ENCODE data around the gene ZNF277.
"Not testable (repeated sequence)": the region's sequence is repeated elsewhere in the genome, so short reads cannot be mapped to it uniquely, and the experiment has no call there.

The ZNF277 gene

DNA sequence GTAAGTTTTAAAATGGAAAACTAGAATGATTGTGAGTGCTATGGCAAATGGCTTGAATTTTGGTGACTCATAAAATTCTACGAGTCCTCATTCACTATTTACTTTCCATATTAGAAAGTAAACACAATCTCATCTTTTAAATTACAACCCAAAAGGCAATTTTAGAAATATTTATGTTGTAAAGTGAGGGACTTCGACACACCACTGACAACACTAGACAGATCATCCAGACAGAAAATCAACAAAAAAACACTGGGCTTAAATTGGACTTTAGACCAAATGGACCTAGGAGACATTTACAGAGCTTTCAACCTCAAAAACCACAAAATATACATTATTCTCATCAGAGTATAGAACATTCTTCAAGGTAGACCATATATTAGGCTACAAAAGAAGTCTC, 30.1 kb downstream of the ZNF277 start:
- H3K9me3 ChIP-seq (ENCODE audit: control insufficient read depth, low read length) = no peaks in the 10 kb centered on the region
- H3K4me3 ChIP-seq (ENCODE audit: low read length) = no peak overlapping the region
- DNase-seq (ENCODE audit: low read depth) = no peak
- no peaks in the 10 kb centered on the region for H3K36me3 ChIP-seq (ENCODE audit: control insufficient read depth, insufficient read depth, low read length, severe bottlenecking)
- peaks cover 17% of the 10 kb centered on the region for H3K4me1 ChIP-seq (ENCODE audit: control insufficient read depth, insufficient read depth, low read length)
- no peaks in the 10 kb centered on the region for H3K27me3 ChIP-seq (replicated peaks; ENCODE audit: control insufficient read depth, insufficient read depth, low read length)
- H3K9ac ChIP-seq (ENCODE audit: low read length) = no peak overlapping the region

DNA sequence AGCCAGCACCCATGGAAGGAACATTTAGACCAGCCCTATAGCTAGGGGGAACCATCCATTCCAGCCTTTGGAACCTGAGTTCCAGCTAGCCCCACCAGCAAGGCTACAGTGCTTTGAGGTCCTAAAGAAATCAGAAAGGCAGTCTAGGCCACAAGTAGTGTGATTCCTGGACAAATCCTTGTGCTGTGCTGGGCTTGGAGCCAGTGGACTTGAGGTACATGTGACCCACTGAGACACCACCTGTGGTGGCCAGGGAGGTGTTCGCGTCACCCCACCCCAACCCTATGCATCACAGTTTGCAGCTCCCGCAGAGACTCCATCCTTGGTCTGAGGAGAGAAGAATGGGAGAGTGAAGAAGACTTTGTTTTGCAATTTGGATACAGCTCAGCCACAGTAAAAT, 31.8 kb downstream of the ZNF277 start:
- DNase-seq (ENCODE audit: low read depth) = no peak
- no peak overlapping the region for H3K4me3 ChIP-seq (ENCODE audit: low read length)
- peaks cover 11% of the 10 kb centered on the region for H3K4me1 ChIP-seq (ENCODE audit: control insufficient read depth, insufficient read depth, low read length)
- H3K36me3 ChIP-seq (ENCODE audit: control insufficient read depth, insufficient read depth, low read length, severe bottlenecking) = no peaks in the 10 kb centered on the region
- H3K9ac ChIP-seq (ENCODE audit: low read length) = no peak overlapping the region
- no peaks in the 10 kb centered on the region for H3K9me3 ChIP-seq (ENCODE audit: control insufficient read depth, low read length)
- H3K27me3 ChIP-seq (replicated peaks; ENCODE audit: control insufficient read depth, insufficient read depth, low read length) = no peaks in the 10 kb centered on the region

DNA sequence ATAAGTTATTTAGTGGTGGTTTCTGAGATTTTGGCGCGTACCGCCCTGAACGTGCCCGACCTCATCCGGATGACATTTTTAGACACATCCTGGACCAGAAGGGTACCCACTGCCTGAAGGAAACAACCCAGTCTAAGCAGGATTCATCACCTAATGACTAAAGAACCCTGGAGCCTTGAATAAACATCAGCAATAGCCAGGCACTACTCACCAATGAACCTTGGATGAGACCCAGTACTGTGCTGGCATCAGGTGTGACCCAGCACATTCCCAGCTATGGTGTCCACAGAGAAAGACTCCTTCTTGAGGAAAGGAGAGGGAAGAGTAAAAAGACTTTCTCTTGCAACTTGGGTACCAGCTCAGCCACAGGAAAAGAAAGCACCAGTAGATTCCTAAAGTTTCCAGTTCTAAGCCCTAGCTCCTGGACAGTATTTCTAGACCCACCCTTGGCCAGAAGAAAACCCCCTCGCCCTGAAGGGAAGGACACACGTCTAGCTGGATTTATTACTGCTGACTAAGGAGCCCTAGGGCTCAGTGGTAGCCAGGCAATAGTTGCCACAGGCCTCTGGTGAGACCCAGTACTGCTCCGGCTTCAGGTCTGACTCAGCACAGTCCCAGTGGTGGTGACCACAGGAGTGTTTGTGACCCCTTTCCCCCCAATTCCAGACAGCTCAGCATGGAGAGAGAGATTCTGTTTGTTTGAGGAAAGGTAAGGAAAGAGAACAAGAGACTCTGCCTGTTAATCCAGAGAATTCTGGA, 32.5 kb downstream of the ZNF277 start:
- no peak for DNase-seq (ENCODE audit: low read depth)
- no peaks in the 10 kb centered on the region for H3K9me3 ChIP-seq (ENCODE audit: control insufficient read depth, low read length)

DNA sequence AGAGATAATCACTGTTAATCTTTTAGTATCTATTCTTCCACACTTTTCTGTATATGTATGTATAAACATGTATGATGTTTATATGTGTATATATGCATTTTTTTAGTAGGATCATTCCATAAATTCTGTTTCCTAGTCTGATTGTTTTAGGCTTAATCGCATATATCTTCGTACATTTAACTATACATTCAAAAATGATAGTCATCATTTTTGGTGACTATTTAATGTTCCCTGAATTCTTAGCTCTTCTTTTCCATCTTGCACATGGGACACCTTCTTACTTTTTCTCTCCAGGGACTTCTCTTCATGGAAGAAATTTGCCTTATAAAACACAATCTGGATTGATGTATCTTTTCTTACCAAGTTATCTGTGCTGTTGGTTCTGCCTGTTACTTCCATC, 42.1 kb downstream of the ZNF277 start:
- DNase-seq (ENCODE audit: low read depth) = no peak
- no peaks in the 10 kb centered on the region for H3K9me3 ChIP-seq (ENCODE audit: control insufficient read depth, low read length)
- no peaks in the 10 kb centered on the region for H3K27me3 ChIP-seq (replicated peaks; ENCODE audit: control insufficient read depth, insufficient read depth, low read length)
- no peaks in the 10 kb centered on the region for H3K4me1 ChIP-seq (ENCODE audit: control insufficient read depth, insufficient read depth, low read length)
- H3K9ac ChIP-seq (ENCODE audit: low read length) = no peak overlapping the region
- H3K4me3 ChIP-seq (ENCODE audit: low read length) = no peak overlapping the region
- no peaks in the 10 kb centered on the region for H3K36me3 ChIP-seq (ENCODE audit: control insufficient read depth, insufficient read depth, low read length, severe bottlenecking)

More for the DNA sequence above, 32.5 kb downstream of the ZNF277 start:
- H3K4me1 ChIP-seq (ENCODE audit: control insufficient read depth, insufficient read depth, low read length) = peaks cover 5% of the 10 kb centered on the region
- no peak overlapping the region for H3K9ac ChIP-seq (ENCODE audit: low read length)
- no peak overlapping the region for H3K4me3 ChIP-seq (ENCODE audit: low read length)
- no peaks in the 10 kb centered on the region for H3K27me3 ChIP-seq (replicated peaks; ENCODE audit: control insufficient read depth, insufficient read depth, low read length)
- H3K36me3 ChIP-seq (ENCODE audit: control insufficient read depth, insufficient read depth, low read length, severe bottlenecking) = no peaks in the 10 kb centered on the region

DNA sequence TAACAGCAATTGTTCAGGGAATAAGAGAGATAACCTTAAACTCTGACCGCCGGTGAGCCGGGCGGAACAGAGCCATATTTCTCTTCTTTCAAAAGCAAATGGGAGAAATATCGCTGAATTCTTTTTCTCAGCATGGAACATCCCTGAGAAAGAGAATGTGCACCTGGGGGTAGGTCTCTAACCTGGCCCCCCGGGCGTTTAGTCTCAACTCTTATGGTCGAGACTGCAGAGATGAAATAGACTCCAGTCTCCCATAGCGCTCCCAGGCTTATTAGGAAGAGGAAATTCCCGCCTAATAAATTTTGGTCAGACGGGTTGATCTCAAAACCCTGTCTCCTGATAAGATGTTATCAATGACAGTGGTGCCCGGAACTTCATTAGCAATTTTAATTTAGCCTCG, 43.5 kb downstream of the ZNF277 start:
- H3K36me3 ChIP-seq (ENCODE audit: control insufficient read depth, insufficient read depth, low read length, severe bottlenecking); H3K4me1 ChIP-seq (ENCODE audit: control insufficient read depth, insufficient read depth, low read length); H3K4me3 ChIP-seq (ENCODE audit: low read length); DNase-seq (ENCODE audit: low read depth); H3K9me3 ChIP-seq (ENCODE audit: control insufficient read depth, low read length); H3K9ac ChIP-seq (ENCODE audit: low read length); H3K27me3 ChIP-seq (replicated peaks; ENCODE audit: control insufficient read depth, insufficient read depth, low read length): not testable (repeated sequence)

DNA sequence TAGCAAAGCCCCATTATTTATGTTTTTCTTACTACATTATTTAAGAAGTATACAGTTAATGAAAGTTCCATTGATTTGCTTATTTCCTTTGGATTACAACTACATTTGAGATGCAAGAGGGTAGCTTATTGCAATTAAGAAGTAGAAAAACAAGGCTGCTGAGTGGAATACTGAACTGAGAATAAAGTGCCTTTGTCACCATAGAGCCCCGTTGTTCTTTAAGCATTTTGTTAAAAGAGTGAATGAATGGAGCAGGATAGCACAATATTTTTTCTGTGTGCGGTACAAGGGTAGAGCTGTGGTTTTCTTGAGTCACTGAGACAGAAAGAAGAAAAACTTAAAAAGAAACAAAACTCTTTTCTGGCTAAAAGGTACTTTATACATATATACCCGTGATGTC, 45.6 kb downstream of the ZNF277 start:
- Histone ChIP-seq H3K9ac (ENCODE audit: low read length) (no peak overlapping the region), H3K4me3 (ENCODE audit: low read length) (no peak overlapping the region), H3K27me3 (replicated peaks; ENCODE audit: control insufficient read depth, insufficient read depth, low read length) (no peaks in the 10 kb centered on the region), H3K9me3 (ENCODE audit: control insufficient read depth, low read length) (no peaks in the 10 kb centered on the region), H3K36me3 (ENCODE audit: control insufficient read depth, insufficient read depth, low read length, severe bottlenecking) (no peaks in the 10 kb centered on the region), H3K4me1 (ENCODE audit: control insufficient read depth, insufficient read depth, low read length) (no peaks in the 10 kb centered on the region)
- DNase-seq (ENCODE audit: low read depth) = no peak

DNA sequence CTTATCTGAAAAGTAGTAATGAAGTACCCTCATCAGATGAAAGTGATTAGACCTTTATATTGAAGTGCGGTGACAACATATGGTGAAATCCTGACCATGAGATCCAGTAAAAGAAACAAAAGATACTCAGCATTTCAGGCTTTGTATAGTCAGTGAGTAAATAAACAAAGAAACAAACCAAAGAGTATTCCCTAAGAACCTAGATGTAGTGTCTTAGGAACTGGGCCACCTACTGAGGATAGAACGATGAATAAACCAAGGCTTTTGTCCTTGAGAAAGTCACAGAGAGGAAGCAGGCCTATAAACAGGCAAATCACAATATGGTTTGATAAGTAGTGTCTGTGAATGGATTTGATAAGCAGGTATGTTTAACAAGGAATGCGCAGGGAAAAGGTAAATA, 46.2 kb downstream of the ZNF277 start:
- Histone ChIP-seq H3K4me1 (ENCODE audit: control insufficient read depth, insufficient read depth, low read length) (no peaks in the 10 kb centered on the region), H3K36me3 (ENCODE audit: control insufficient read depth, insufficient read depth, low read length, severe bottlenecking) (no peaks in the 10 kb centered on the region), H3K9me3 (ENCODE audit: control insufficient read depth, low read length) (no peaks in the 10 kb centered on the region), H3K4me3 (ENCODE audit: low read length) (no peak overlapping the region), H3K27me3 (replicated peaks; ENCODE audit: control insufficient read depth, insufficient read depth, low read length) (no peaks in the 10 kb centered on the region), H3K9ac (ENCODE audit: low read length) (no peak overlapping the region)
- DNase-seq (ENCODE audit: low read depth) = no peak

DNA sequence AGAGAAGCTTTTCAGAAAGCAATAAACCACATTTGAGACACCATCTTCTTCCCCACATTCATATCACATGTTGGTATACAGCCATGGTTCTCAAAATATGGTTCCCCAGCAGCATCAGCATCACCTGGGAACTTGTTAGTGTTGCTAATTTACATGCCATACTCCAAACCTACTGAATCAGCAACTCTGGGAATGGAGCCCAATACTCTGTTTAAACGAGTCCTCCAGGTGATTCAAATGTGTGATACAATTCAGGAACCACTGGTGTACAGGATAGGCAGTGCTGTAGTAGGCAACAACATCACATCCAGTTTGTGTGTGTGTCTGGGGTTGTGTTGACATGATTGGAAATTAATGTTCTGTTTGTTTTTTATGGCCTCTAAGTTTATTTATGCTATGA, 47.7 kb downstream of the ZNF277 start:
- Histone ChIP-seq H3K4me3 (ENCODE audit: low read length) (no peak overlapping the region), H3K4me1 (ENCODE audit: control insufficient read depth, insufficient read depth, low read length) (no peaks in the 10 kb centered on the region), H3K9me3 (ENCODE audit: control insufficient read depth, low read length) (no peaks in the 10 kb centered on the region), H3K27me3 (replicated peaks; ENCODE audit: control insufficient read depth, insufficient read depth, low read length) (no peaks in the 10 kb centered on the region), H3K9ac (ENCODE audit: low read length) (no peak overlapping the region), H3K36me3 (ENCODE audit: control insufficient read depth, insufficient read depth, low read length, severe bottlenecking) (no peaks in the 10 kb centered on the region)
- DNase-seq (ENCODE audit: low read depth) = no peak

DNA sequence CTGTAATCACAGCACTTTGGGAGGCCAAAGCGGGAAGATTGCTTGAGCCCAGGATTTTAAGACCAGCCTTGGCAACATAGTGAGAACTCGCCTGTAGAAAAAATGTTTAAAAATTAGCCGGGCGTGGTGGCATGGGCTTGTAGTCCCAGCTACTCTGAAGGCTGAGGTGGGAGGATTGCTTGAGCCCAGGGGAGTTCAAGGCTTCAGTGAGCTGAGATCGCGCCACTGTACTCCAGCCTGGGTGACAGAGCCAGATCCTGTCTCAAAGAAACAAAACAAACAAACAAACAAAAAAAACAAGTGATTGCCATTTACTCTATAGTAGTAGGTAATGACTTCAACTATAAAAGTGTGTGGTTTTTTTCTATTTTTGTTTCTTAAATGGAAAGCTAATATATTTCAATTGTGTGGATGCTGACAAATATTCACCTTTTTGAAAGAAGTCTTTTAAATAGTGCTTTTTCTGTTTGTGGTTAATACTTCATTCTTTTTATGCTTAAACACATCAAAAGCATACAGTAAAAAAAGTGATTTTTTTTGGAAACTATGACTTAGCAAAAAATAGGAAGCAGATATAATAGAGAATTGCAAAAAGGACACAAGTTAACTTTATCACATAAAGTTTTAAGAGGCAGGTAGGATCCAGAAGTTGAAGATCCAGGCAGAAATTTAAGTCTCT, 48.4 kb downstream of the ZNF277 start:
- no peaks in the 10 kb centered on the region for H3K27me3 ChIP-seq (replicated peaks; ENCODE audit: control insufficient read depth, insufficient read depth, low read length)
- H3K9me3 ChIP-seq (ENCODE audit: control insufficient read depth, low read length) = no peaks in the 10 kb centered on the region
- H3K9ac ChIP-seq (ENCODE audit: low read length) = no peak overlapping the region
- H3K4me3 ChIP-seq (ENCODE audit: low read length) = no peak overlapping the region
- no peak for DNase-seq (ENCODE audit: low read depth)
- no peaks in the 10 kb centered on the region for H3K4me1 ChIP-seq (ENCODE audit: control insufficient read depth, insufficient read depth, low read length)
- H3K36me3 ChIP-seq (ENCODE audit: control insufficient read depth, insufficient read depth, low read length, severe bottlenecking) = no peaks in the 10 kb centered on the region

DNA sequence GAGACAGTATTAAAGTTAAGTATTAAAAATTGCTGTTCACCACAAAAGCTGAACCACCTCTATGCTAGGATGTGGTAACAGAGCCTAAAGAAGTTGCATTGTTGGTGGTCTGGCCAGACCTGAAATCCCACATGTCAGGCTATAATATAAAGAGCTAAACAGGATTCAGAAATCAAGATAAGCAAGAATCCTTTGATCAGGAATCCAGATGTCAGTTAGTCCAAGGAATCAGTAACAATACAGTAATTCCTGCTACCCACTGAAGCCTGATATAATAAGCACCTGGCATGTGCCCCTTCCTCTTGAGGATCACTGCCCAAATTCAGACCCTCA, 48.9 kb downstream of the ZNF277 start:
- no peaks in the 10 kb centered on the region for H3K9me3 ChIP-seq (ENCODE audit: control insufficient read depth, low read length)
- H3K4me3 ChIP-seq (ENCODE audit: low read length) = no peak overlapping the region
- DNase-seq (ENCODE audit: low read depth) = no peak
- H3K4me1 ChIP-seq (ENCODE audit: control insufficient read depth, insufficient read depth, low read length) = no peaks in the 10 kb centered on the region
- H3K36me3 ChIP-seq (ENCODE audit: control insufficient read depth, insufficient read depth, low read length, severe bottlenecking) = no peaks in the 10 kb centered on the region
- H3K9ac ChIP-seq (ENCODE audit: low read length) = no peak overlapping the region
- H3K27me3 ChIP-seq (replicated peaks; ENCODE audit: control insufficient read depth, insufficient read depth, low read length) = no peaks in the 10 kb centered on the region

DNA sequence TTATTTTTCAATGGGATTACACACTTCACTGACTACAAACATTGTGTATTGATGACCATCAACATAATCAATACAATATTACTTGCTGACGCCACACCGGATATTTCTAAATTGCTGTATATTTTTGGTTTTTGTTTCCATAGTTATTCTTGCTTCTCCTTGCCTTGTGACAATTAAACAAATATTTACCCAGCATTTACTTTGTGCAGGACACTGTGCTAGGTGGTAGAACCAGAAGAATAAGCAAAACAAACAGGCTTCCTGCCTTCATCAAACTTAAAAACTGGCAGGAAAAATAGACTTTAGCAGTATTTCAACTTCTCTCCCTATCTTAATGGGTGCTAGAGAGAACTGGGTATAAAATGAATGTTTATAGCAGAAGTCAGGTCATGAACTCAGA, 50.6 kb downstream of the ZNF277 start:
- DNase-seq (ENCODE audit: low read depth) = no peak
- H3K27me3 ChIP-seq (replicated peaks; ENCODE audit: control insufficient read depth, insufficient read depth, low read length) = no peaks in the 10 kb centered on the region
- H3K4me1 ChIP-seq (ENCODE audit: control insufficient read depth, insufficient read depth, low read length) = no peaks in the 10 kb centered on the region
- H3K9me3 ChIP-seq (ENCODE audit: control insufficient read depth, low read length) = no peaks in the 10 kb centered on the region
- H3K4me3 ChIP-seq (ENCODE audit: low read length) = no peak overlapping the region
- no peaks in the 10 kb centered on the region for H3K36me3 ChIP-seq (ENCODE audit: control insufficient read depth, insufficient read depth, low read length, severe bottlenecking)
- H3K9ac ChIP-seq (ENCODE audit: low read length) = no peak overlapping the region

DNA sequence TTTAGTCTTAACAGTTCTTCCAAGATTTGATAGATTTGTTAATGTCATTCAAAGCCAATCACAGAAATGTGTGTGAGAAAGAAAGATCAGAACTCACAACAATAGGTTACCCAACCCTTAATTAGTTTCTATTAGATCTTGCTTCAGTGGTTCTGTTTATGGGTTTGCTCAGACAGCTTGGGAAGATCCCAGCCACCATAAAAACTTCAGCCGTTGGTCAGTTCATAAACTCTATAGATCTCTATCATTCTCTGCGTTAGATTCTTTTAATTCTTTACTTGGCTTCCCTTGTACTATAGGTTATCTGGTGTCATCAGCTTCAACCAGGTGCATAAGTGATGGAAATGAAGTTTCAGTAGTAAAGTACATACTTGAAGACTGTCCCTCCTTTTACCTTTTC, 54.4 kb downstream of the ZNF277 start:
- H3K9me3 ChIP-seq (ENCODE audit: control insufficient read depth, low read length) = no peaks in the 10 kb centered on the region

More for the DNA sequence above, 54.4 kb downstream of the ZNF277 start:
- Histone ChIP-seq H3K27me3 (replicated peaks; ENCODE audit: control insufficient read depth, insufficient read depth, low read length) (no peaks in the 10 kb centered on the region), H3K9ac (ENCODE audit: low read length) (no peak overlapping the region), H3K4me3 (ENCODE audit: low read length) (no peak overlapping the region), H3K36me3 (ENCODE audit: control insufficient read depth, insufficient read depth, low read length, severe bottlenecking) (no peaks in the 10 kb centered on the region), H3K4me1 (ENCODE audit: control insufficient read depth, insufficient read depth, low read length) (peaks cover 12% of the 10 kb centered on the region)
- no peak for DNase-seq (ENCODE audit: low read depth)
